HepG2 (cell line): ENCODE data around the gene KISS1R. TPM values are rescaled to one million over a fixed set of nuclear protein-coding genes. Genes with fewer than 3 reads are reported as not detected.

Experiments used
- KDM4B ChIP-seq: sonication (generic); formaldehyde crosslinking; IDR thresholded peaks from 2 replicates; pipeline ENCODE4 v1.4.0; 2020; ENCODE audit warnings: missing genetic modification reagents
- WIZ ChIP-seq: sonication (generic); formaldehyde crosslinking; IDR thresholded peaks from 2 replicates; pipeline ENCODE4 v1.5.1; 2020; ENCODE audit warnings: mild to moderate bottlenecking, missing genetic modification reagents
- ZNF230 ChIP-seq: sonication (generic); formaldehyde crosslinking; IDR thresholded peaks from 2 replicates; pipeline ENCODE4 v1.4.0; 2020; ENCODE audit warnings: mild to moderate bottlenecking, missing genetic modification reagents
- polyA plus RNA-seq, 8 experiments: library from polyadenylated mRNA; depleted of rRNA in 3 of 8; stranded (reverse) in 7 of 8; unstranded in 1 of 8; fragments of >200 nt; fragmentation: Illumina TruSeq in 4 of 8; extraction: Trizol in 4 of 8; gene quantifications; 2 replicates each; pipeline versions ENCODE4 v1.2.1 to v1.2.3, GENCODE V29; 2011 to 2016; ENCODE audit warnings: low read depth in 4 of 8, missing spikeins in 1 of 8, mixed read lengths in 1 of 8; ENCODE audit not compliant: insufficient read depth in 1 of 8
- total RNA-seq, 5 experiments: library from RNA; depleted of rRNA; stranded (reverse); fragments of >200 nt; fragmentation: Illumina TruSeq; extraction: Trizol; gene quantifications; 2 replicates each; pipeline ENCODE4 v1.2.3, GENCODE V29; 2016; ENCODE audit warnings: low read depth in 1 of 5
- TF ChIP-seq, protein P1 (sequence below): sonication (generic); formaldehyde crosslinking; IDR thresholded peaks from 2 replicates; pipeline ENCODE4 v1.8.0; 2022; ENCODE audit warnings: mild to moderate bottlenecking, missing genetic modification reagents; ENCODE audit not compliant: insufficient replicate concordance
- TF ChIP-seq, protein P2 (sequence below): sonication (generic); formaldehyde crosslinking; IDR thresholded peaks from 2 replicates; pipeline ENCODE4 v1.4.0; 2020; ENCODE audit warnings: missing genetic modification reagents, borderline replicate concordance
- TF ChIP-seq, protein P3 (sequence below): sonication (generic); formaldehyde crosslinking; conservative IDR thresholded peaks from 2 replicates; pipeline ENCODE4 v1.8.0; 2022; ENCODE audit warnings: mild to moderate bottlenecking, moderate library complexity, missing genetic modification reagents
- TF ChIP-seq, protein P4 (sequence below): sonication (generic); formaldehyde crosslinking; IDR thresholded peaks from 2 replicates; pipeline ENCODE4 v1.4.0; 2020; ENCODE audit warnings: mild to moderate bottlenecking, missing genetic modification reagents
- TF ChIP-seq, protein P5 (sequence below): sonication (generic); formaldehyde crosslinking; IDR thresholded peaks from 2 replicates; pipeline ENCODE4 v1.8.1; 2023; ENCODE audit warnings: missing genetic modification reagents, mild to moderate bottlenecking, borderline replicate concordance
- TF ChIP-seq, protein P6 (sequence below), 2 experiments: sonication (generic) in 1 of 2; formaldehyde crosslinking in 1 of 2; IDR thresholded peaks; 2 replicates each; pipeline versions ENCODE4 v1.5.1 to v1.6.1; 2011 to 2020; ENCODE audit warnings: borderline replicate concordance in 1 of 2, low read depth in 1 of 2, low read length in 1 of 2, mild to moderate bottlenecking in 1 of 2, missing genetic modification reagents in 1 of 2, moderate library complexity in 1 of 2
- TF ChIP-seq, protein P7 (sequence below): sonication (generic); formaldehyde crosslinking; IDR thresholded peaks from 2 replicates; pipeline ENCODE4 v1.5.0; 2020; ENCODE audit warnings: missing genetic modification reagents
- TF ChIP-seq, protein P8 (sequence below): sonication (generic); formaldehyde crosslinking; IDR thresholded peaks from 2 replicates; pipeline ENCODE4 v1.4.0; 2020; ENCODE audit warnings: missing genetic modification reagents

The KISS1R gene
- total and polyA plus RNA-seq, 2 of the 13 experiments (the other 11 are each of a cell fraction or from before 2014, with no cell fraction given), result 1.1 to 10.2 TPM

DNA sequence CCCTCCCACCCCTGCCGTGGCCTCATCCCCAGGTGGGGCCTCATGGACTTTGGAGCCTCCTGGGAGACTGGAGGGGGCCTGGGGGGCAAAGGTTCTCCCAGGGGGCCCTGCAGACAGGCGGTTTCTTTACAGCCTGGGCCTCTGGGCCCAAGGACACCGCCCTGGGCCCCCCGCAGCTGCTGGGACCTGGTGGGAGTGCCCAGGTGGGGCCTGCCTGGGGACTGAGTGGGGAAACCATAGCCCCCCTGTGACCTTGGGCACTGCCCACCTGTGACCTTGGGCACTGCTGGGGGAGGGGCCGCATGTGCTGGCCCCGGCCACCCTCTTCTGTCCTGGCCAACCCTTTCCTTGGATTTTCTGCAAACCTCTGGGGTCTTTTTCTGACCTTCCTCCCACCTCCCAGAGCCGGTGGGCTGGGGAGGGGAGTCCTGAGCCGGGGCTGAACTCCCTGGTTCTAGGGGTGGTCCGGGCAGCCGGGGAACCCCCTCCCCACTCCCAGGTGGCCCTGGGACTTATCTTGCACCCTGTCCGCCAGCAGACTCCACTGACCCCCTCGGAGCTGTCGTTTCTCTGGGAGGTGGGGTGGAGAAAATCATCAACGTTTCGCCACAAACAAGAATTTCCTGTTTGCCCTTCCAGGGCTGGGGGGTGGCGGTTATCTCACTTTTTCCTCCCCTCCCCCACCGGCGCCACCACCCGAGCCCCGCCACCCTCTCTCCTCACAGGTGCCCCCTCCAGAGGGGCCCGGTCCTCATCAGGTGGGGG lies 35.7 kb downstream of the KISS1R start (continued):
- TF ChIP-seq, protein P1, sequence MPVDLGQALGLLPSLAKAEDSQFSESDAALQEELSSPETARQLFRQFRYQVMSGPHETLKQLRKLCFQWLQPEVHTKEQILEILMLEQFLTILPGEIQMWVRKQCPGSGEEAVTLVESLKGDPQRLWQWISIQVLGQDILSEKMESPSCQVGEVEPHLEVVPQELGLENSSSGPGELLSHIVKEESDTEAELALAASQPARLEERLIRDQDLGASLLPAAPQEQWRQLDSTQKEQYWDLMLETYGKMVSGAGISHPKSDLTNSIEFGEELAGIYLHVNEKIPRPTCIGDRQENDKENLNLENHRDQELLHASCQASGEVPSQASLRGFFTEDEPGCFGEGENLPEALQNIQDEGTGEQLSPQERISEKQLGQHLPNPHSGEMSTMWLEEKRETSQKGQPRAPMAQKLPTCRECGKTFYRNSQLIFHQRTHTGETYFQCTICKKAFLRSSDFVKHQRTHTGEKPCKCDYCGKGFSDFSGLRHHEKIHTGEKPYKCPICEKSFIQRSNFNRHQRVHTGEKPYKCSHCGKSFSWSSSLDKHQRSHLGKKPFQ, result no peak
- TF ChIP-seq, protein P2, sequence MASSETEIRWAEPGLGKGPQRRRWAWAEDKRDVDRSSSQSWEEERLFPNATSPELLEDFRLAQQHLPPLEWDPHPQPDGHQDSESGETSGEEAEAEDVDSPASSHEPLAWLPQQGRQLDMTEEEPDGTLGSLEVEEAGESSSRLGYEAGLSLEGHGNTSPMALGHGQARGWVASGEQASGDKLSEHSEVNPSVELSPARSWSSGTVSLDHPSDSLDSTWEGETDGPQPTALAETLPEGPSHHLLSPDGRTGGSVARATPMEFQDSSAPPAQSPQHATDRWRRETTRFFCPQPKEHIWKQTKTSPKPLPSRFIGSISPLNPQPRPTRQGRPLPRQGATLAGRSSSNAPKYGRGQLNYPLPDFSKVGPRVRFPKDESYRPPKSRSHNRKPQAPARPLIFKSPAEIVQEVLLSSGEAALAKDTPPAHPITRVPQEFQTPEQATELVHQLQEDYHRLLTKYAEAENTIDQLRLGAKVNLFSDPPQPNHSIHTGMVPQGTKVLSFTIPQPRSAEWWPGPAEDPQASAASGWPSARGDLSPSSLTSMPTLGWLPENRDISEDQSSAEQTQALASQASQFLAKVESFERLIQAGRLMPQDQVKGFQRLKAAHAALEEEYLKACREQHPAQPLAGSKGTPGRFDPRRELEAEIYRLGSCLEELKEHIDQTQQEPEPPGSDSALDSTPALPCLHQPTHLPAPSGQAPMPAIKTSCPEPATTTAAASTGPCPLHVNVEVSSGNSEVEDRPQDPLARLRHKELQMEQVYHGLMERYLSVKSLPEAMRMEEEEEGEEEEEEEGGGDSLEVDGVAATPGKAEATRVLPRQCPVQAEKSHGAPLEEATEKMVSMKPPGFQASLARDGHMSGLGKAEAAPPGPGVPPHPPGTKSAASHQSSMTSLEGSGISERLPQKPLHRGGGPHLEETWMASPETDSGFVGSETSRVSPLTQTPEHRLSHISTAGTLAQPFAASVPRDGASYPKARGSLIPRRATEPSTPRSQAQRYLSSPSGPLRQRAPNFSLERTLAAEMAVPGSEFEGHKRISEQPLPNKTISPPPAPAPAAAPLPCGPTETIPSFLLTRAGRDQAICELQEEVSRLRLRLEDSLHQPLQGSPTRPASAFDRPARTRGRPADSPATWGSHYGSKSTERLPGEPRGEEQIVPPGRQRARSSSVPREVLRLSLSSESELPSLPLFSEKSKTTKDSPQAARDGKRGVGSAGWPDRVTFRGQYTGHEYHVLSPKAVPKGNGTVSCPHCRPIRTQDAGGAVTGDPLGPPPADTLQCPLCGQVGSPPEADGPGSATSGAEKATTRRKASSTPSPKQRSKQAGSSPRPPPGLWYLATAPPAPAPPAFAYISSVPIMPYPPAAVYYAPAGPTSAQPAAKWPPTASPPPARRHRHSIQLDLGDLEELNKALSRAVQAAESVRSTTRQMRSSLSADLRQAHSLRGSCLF (CRISPR knock-in tag), result no peak
- TF ChIP-seq ZNF230 (CRISPR knock-in tag), result no peak
- TF ChIP-seq, protein P3, sequence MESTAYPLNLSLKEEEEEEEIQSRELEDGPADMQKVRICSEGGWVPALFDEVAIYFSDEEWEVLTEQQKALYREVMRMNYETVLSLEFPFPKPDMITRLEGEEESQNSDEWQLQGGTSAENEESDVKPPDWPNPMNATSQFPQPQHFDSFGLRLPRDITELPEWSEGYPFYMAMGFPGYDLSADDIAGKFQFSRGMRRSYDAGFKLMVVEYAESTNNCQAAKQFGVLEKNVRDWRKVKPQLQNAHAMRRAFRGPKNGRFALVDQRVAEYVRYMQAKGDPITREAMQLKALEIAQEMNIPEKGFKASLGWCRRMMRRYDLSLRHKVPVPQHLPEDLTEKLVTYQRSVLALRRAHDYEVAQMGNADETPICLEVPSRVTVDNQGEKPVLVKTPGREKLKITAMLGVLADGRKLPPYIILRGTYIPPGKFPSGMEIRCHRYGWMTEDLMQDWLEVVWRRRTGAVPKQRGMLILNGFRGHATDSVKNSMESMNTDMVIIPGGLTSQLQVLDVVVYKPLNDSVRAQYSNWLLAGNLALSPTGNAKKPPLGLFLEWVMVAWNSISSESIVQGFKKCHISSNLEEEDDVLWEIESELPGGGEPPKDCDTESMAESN (CRISPR knock-in tag), result no peak; the same call in 1 of the 2 replicates
- TF ChIP-seq, protein P4, sequence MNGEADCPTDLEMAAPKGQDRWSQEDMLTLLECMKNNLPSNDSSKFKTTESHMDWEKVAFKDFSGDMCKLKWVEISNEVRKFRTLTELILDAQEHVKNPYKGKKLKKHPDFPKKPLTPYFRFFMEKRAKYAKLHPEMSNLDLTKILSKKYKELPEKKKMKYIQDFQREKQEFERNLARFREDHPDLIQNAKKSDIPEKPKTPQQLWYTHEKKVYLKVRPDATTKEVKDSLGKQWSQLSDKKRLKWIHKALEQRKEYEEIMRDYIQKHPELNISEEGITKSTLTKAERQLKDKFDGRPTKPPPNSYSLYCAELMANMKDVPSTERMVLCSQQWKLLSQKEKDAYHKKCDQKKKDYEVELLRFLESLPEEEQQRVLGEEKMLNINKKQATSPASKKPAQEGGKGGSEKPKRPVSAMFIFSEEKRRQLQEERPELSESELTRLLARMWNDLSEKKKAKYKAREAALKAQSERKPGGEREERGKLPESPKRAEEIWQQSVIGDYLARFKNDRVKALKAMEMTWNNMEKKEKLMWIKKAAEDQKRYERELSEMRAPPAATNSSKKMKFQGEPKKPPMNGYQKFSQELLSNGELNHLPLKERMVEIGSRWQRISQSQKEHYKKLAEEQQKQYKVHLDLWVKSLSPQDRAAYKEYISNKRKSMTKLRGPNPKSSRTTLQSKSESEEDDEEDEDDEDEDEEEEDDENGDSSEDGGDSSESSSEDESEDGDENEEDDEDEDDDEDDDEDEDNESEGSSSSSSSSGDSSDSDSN, result peak; percentile 82
- TF ChIP-seq, protein P5, sequence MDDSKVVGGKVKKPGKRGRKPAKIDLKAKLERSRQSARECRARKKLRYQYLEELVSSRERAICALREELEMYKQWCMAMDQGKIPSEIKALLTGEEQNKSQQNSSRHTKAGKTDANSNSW (CRISPR knock-in tag), result no peak
- TF ChIP-seq, protein P6, sequence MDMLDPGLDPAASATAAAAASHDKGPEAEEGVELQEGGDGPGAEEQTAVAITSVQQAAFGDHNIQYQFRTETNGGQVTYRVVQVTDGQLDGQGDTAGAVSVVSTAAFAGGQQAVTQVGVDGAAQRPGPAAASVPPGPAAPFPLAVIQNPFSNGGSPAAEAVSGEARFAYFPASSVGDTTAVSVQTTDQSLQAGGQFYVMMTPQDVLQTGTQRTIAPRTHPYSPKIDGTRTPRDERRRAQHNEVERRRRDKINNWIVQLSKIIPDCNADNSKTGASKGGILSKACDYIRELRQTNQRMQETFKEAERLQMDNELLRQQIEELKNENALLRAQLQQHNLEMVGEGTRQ (IDR thresholded peaks at IDR 0.05; ENCODE audit: low read depth, low read length), result no peak
- TF ChIP-seq, protein P6 (CRISPR knock-in tag; IDR thresholded peaks at IDR 0.05; ENCODE audit: borderline replicate concordance), result no peak
- TF ChIP-seq, protein P7, sequence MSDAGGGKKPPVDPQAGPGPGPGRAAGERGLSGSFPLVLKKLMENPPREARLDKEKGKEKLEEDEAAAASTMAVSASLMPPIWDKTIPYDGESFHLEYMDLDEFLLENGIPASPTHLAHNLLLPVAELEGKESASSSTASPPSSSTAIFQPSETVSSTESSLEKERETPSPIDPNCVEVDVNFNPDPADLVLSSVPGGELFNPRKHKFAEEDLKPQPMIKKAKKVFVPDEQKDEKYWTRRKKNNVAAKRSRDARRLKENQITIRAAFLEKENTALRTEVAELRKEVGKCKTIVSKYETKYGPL (CRISPR knock-in tag), result no peak
- TF ChIP-seq, protein P8, sequence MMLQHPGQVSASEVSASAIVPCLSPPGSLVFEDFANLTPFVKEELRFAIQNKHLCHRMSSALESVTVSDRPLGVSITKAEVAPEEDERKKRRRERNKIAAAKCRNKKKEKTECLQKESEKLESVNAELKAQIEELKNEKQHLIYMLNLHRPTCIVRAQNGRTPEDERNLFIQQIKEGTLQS (CRISPR knock-in tag), result peak; percentile 66
- no peak for TF ChIP-seq WIZ (CRISPR knock-in tag)
- TF ChIP-seq KDM4B (CRISPR knock-in tag), result peak; percentile 95
